WTC11 (cell line): Measurements from ENCODE around the gene TAF13. TPM values are rescaled to one million over a fixed set of nuclear protein-coding genes. Genes with fewer than 3 reads are reported as not detected.

Experiments used
- ATAC-seq: fragments of 200-7000 bp; cut with Tn5 transposase; 2 replicates; pipeline ENCODE4 v1.10.0; 2021; ENCODE audit warnings: mild to moderate bottlenecking, moderate library complexity
- CTCF ChIA-PET: fragments of 300-600 bp; sonication (Branson Sonifier 250); formaldehyde crosslinking; loops from one replicate; lab custom pipeline; 2021; ENCODE audit warnings: antibody characterized with exemption; lab: Charles Lee
- POLR2A ChIA-PET: fragments of 350-600 bp; sonication (Branson Sonifier 250); formaldehyde crosslinking; loops from one replicate; lab custom pipeline; 2021; ENCODE audit warnings: antibody characterized with exemption; lab: Charles Lee
- DNase-seq: peaks from one replicate; pipeline ENCODE4 v3.0.0; 2021; ENCODE audit warnings: low spot score
- H3K27ac Mint-ChIP-seq: 2 replicates; pipeline ENCODE4 v1.8.0; 2021; ENCODE audit warnings: mixed read lengths
- H3K27me3 Mint-ChIP-seq: 2 replicates; pipeline ENCODE4 v1.8.0; 2021; ENCODE audit warnings: low read depth, mild to moderate bottlenecking, moderate library complexity, mixed read lengths
- H3K36me3 Mint-ChIP-seq: 2 replicates; pipeline ENCODE4 v1.8.0; 2021; ENCODE audit warnings: mixed read lengths
- H3K4me1 Mint-ChIP-seq: 2 replicates; pipeline ENCODE4 v1.8.0; 2022; ENCODE audit warnings: mixed read lengths
- H3K4me3 Mint-ChIP-seq: 2 replicates; pipeline ENCODE4 v1.8.0; 2021; ENCODE audit warnings: mild to moderate bottlenecking, moderate library complexity, mixed read lengths
- H3K9me3 Mint-ChIP-seq: 2 replicates; pipeline ENCODE4 v1.8.0; 2021; ENCODE audit warnings: mixed read lengths
- ARID4B ChIP-seq: sonication (generic); formaldehyde crosslinking; IDR thresholded peaks from 2 replicates; pipeline ENCODE4 v1.8.0; 2023; ENCODE audit warnings: missing genetic modification reagents, mild to moderate bottlenecking, borderline replicate concordance
- ATF2 ChIP-seq: sonication (generic); formaldehyde crosslinking; IDR thresholded peaks from 2 replicates; pipeline ENCODE4 v1.8.1; 2022; ENCODE audit warnings: low read depth, missing genetic modification reagents, borderline replicate concordance
- ATF6 ChIP-seq: sonication (generic); formaldehyde crosslinking; IDR thresholded peaks from 2 replicates; pipeline ENCODE4 v1.8.1; 2023; ENCODE audit warnings: mild to moderate bottlenecking, missing genetic modification reagents
- CREM ChIP-seq: sonication (generic); formaldehyde crosslinking; IDR thresholded peaks from 2 replicates; pipeline ENCODE4 v1.8.1; 2022; ENCODE audit warnings: mild to moderate bottlenecking, missing genetic modification reagents, moderate library complexity
- EMX1 ChIP-seq: fragments of 250-450 bp; sonication (Bioruptor Pico); IDR thresholded peaks from 2 replicates; pipeline ENCODE4 v1.8.0; 2021; ENCODE audit warnings: mild to moderate bottlenecking
- ESRRA ChIP-seq: sonication (generic); formaldehyde crosslinking; IDR thresholded peaks from 2 replicates; pipeline ENCODE4 v1.8.1; 2022; ENCODE audit warnings: mild to moderate bottlenecking, missing genetic modification reagents, borderline replicate concordance
- GRHL2 ChIP-seq: fragments of 250-450 bp; sonication (Bioruptor Pico); IDR thresholded peaks from 2 replicates; pipeline ENCODE4 v1.8.0; 2022; ENCODE audit warnings: mild to moderate bottlenecking, moderate library complexity; ENCODE audit not compliant: insufficient replicate concordance, severe bottlenecking
- IRF1 ChIP-seq: sonication (generic); formaldehyde crosslinking; IDR thresholded peaks from 2 replicates; pipeline ENCODE4 v1.8.0; 2023; ENCODE audit warnings: missing genetic modification reagents
- JAZF1 ChIP-seq: fragments of 250-450 bp; sonication (Bioruptor Pico); IDR thresholded peaks from 2 replicates; pipeline ENCODE4 v1.9.0; 2021; ENCODE audit warnings: moderate library complexity, mild to moderate bottlenecking, inconsistent platforms
- MAX ChIP-seq: sonication (generic); formaldehyde crosslinking; IDR thresholded peaks from 2 replicates; pipeline ENCODE4 v1.8.0; 2022; ENCODE audit warnings: mild to moderate bottlenecking, missing genetic modification reagents
- NR1H2 ChIP-seq: sonication (generic); formaldehyde crosslinking; IDR thresholded peaks from 2 replicates; pipeline ENCODE4 v1.9.0; 2021; ENCODE audit warnings: mild to moderate bottlenecking, moderate library complexity, missing genetic modification reagents
- NR2C2 ChIP-seq: sonication (generic); formaldehyde crosslinking; IDR thresholded peaks from 2 replicates; pipeline ENCODE4 v1.8.0; 2022; ENCODE audit warnings: mild to moderate bottlenecking, missing genetic modification reagents
- NR3C1 ChIP-seq: sonication (generic); formaldehyde crosslinking; conservative IDR thresholded peaks from 2 replicates; pipeline ENCODE4 v1.8.1; 2023; ENCODE audit warnings: low read depth, mild to moderate bottlenecking, missing genetic modification reagents
- OVOL2 ChIP-seq: fragments of 250-450 bp; sonication (Bioruptor Pico); IDR thresholded peaks from 2 replicates; pipeline ENCODE4 v1.9.0; 2021; ENCODE audit warnings: mild to moderate bottlenecking, borderline replicate concordance
- SMAD3 ChIP-seq: sonication (generic); formaldehyde crosslinking; IDR thresholded peaks from 2 replicates; pipeline ENCODE4 v1.8.0; 2022; ENCODE audit warnings: missing genetic modification reagents, mild to moderate bottlenecking, borderline replicate concordance
- SOX15 ChIP-seq: fragments of 250-450 bp; sonication (Bioruptor Pico); IDR thresholded peaks from 2 replicates; pipeline ENCODE4 v1.9.0; 2021; ENCODE audit warnings: mild to moderate bottlenecking
- SP1 ChIP-seq: sonication (generic); formaldehyde crosslinking; conservative IDR thresholded peaks from 2 replicates; pipeline ENCODE4 v1.8.1; 2022; ENCODE audit warnings: missing genetic modification reagents
- TCF7 ChIP-seq: sonication (generic); formaldehyde crosslinking; IDR thresholded peaks from 2 replicates; pipeline ENCODE4 v1.8.0; 2022; ENCODE audit warnings: mild to moderate bottlenecking, low read depth, missing genetic modification reagents, moderate library complexity
- ZNF281 ChIP-seq: sonication (generic); formaldehyde crosslinking; IDR thresholded peaks from 2 replicates; pipeline ENCODE4 v1.8.0; 2023; ENCODE audit warnings: mild to moderate bottlenecking, missing genetic modification reagents
- total RNA-seq: library from RNA; stranded (reverse); gene quantifications from 3 replicates; pipeline ENCODE4 v1.2.3, GENCODE V29; 2021

TAF13 gene
- total RNA-seq, 1 experiment from 2014 or later, result 43.0 TPM

GRCh38 chr1:109079240-109079622, 3.4 kb upstream of the TAF13 start (continued):
- TF ChIP-seq ZNF281 (CRISPR knock-in tag), result no peak
- no peak for TF ChIP-seq NR1H2 (CRISPR knock-in tag)
- no peak for TF ChIP-seq MAX (CRISPR knock-in tag)

GRCh38 chr1:109078317-109078716, 2.5 kb upstream of the TAF13 start:
- Mint-ChIP-seq H3K4me1 (peaks cover 32% of the 10 kb centered on the region), H3K36me3 (peaks cover 19% of the 10 kb centered on the region), H3K4me3 (no peak overlapping the region), H3K9me3 (no peaks in the 10 kb centered on the region), H3K27ac (no peak overlapping the region), H3K27me3 (no peaks in the 10 kb centered on the region)
- no peak for ATAC-seq
- ChIA-PET POLR2A (interaction anchor here (0.6 to 0.7 kb wide), 2 partner anchors 61 to 111 kb away, joined by 3 to 4 read pairs; no protein-coding TSS in a partner anchor), CTCF (no interaction called here)
- no peak for TF ChIP-seq NR3C1
- TF ChIP-seq JAZF1 (CRISPR knock-in tag), result no peak
- no peak for TF ChIP-seq ARID4B (CRISPR knock-in tag)
- no peak for TF ChIP-seq ESRRA (CRISPR knock-in tag)
- TF ChIP-seq SMAD3 (CRISPR knock-in tag), result no peak
- no peak for TF ChIP-seq SOX15 (CRISPR knock-in tag)
- TF ChIP-seq CREM (CRISPR knock-in tag), result no peak
- DNase-seq, result no peak

GRCh38 chr1:109069294-109069693, 6.5 kb downstream of the TAF13 start:
- peaks cover 48% of the 10 kb centered on the region for H3K36me3 Mint-ChIP-seq

GRCh38 chr1:109067883-109068282, 7.9 kb downstream of the TAF13 start:
- CTCF ChIA-PET, result interaction anchor here (1.2 kb wide), 1 partner anchor 45 kb away, joined by 3 read pairs; a partner anchor contains a TSS
- no peak overlapping the region for H3K27ac Mint-ChIP-seq
- H3K9me3 Mint-ChIP-seq, result no peaks in the 10 kb centered on the region
- POLR2A ChIA-PET, result no interaction called here
- no peak for ATAC-seq
- peaks cover 41% of the 10 kb centered on the region for H3K36me3 Mint-ChIP-seq
- H3K27me3 Mint-ChIP-seq, result no peaks in the 10 kb centered on the region
- H3K4me1 Mint-ChIP-seq, result no peaks in the 10 kb centered on the region
- no peak overlapping the region for H3K4me3 Mint-ChIP-seq
- DNase-seq, result no peak
- TF ChIP-seq TCF7 (CRISPR knock-in tag) (no peak), SP1 (no peak), ATF2 (CRISPR knock-in tag) (no peak), OVOL2 (CRISPR knock-in tag) (no peak), ATF6 (CRISPR knock-in tag) (no peak), IRF1 (CRISPR knock-in tag) (no peak), GRHL2 (CRISPR knock-in tag) (no peak)

More at GRCh38 chr1:109069294-109069693, 6.5 kb downstream of the TAF13 start:
- POLR2A ChIA-PET, result no interaction called here
- TF ChIP-seq NR2C2, result no peak
- no peak for TF ChIP-seq JAZF1 (CRISPR knock-in tag)
- TF ChIP-seq EMX1 (CRISPR knock-in tag), result no peak
- Mint-ChIP-seq H3K4me3 (no peak overlapping the region), H3K4me1 (peaks cover 1% of the 10 kb centered on the region; the same call in 1 of the 2 replicates), H3K27me3 (no peaks in the 10 kb centered on the region), H3K27ac (no peak overlapping the region), H3K9me3 (no peaks in the 10 kb centered on the region)
- CTCF ChIA-PET, result interaction anchor here (0.6 kb wide), 1 partner anchor 11 kb away, joined by 3 read pairs; no protein-coding TSS in a partner anchor
- DNase-seq, result no peak
- ATAC-seq, result no peak
